HCT116 (cell line): ENCODE measurements around the gene CYRIA.

Experiments
- EZH2 ChIP-seq: fragments of 200-600 bp; sonication (generic); IDR thresholded peaks from 2 replicates; pipeline ENCODE4 v1.6.1; 2017; ENCODE audit warnings: antibody characterized with exemption, mixed run types
- POLR2A ChIP-seq: IDR thresholded peaks from 2 replicates; pipeline ENCODE4 v1.7.0; 2011; ENCODE audit warnings: borderline replicate concordance; ENCODE audit not compliant: insufficient read depth, insufficient read length; ENCODE audit errors: extremely low read depth
- POLR2AphosphoS5 ChIP-seq: IDR thresholded peaks from 2 replicates; pipeline ENCODE4 v1.6.1; 2011; ENCODE audit warnings: mild to moderate bottlenecking, low read depth, low read length, moderate library complexity
- SIN3A ChIP-seq: IDR thresholded peaks from 2 replicates; pipeline ENCODE4 v1.6.1; 2012; ENCODE audit warnings: low read depth
- SP1 ChIP-seq: IDR thresholded peaks from 2 replicates; pipeline ENCODE4 v1.6.1; 2012; ENCODE audit warnings: low read depth
- SRF ChIP-seq: IDR thresholded peaks from 2 replicates; pipeline ENCODE4 v1.6.1; 2012; ENCODE audit warnings: low read depth
- TF ChIP-seq, protein P1 (sequence below), 3 experiments: fragments of 200-600 bp in 1 of 3; sonication (generic) in 1 of 3; IDR thresholded peaks in 2 of 3; conservative IDR thresholded peaks in 1 of 3; 2 replicates each; pipeline ENCODE4 v1.5.1; 2012 to 2017; ENCODE audit warnings: low read depth in 2 of 3, low read length in 2 of 3, antibody characterized with exemption in 1 of 3, borderline replicate concordance in 1 of 3, control low read depth in 1 of 3, mild to moderate bottlenecking in 1 of 3, mixed read lengths in 1 of 3, mixed run types in 1 of 3, moderate library complexity in 1 of 3; ENCODE audit not compliant: insufficient read depth in 1 of 3

DNA sequence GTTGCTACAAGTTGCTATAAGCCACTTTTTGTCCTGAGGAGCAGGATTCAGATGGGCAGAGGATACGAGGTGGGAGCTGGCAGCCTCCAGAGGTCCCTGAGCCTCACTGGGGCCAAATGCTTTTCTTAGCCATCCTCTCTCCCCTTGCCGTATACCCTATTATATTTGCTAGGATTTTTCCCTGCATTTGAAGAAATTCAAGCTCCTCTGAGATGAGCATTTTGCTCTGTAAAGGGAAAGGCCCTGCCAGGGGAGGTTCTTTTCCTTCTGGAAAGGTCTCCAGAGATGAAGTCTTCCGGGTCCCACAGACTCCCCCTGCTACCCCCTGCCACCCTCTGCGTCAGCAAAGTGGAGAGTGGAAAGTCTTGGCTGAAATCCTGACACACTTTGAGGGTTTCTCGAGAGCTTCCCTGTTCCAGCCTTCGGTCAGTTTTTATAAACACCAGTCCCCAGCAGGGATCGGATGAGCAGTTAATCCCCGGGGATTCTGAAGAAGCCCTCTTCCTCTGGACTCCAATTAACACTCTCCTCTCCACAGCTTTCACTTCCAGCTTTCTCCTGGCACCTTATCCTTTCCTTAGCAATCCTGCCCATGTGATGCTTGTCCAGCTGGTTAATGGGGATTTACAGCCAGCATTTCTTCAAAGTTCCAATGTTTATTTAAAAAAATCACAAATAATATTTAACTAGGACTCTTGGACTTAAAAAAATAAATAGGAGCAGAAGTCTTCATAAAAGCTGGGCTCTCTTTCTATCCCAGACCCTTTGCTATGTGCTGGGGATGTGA lies 13.1 kb downstream of the CYRIA start:
- TF ChIP-seq, protein P1, sequence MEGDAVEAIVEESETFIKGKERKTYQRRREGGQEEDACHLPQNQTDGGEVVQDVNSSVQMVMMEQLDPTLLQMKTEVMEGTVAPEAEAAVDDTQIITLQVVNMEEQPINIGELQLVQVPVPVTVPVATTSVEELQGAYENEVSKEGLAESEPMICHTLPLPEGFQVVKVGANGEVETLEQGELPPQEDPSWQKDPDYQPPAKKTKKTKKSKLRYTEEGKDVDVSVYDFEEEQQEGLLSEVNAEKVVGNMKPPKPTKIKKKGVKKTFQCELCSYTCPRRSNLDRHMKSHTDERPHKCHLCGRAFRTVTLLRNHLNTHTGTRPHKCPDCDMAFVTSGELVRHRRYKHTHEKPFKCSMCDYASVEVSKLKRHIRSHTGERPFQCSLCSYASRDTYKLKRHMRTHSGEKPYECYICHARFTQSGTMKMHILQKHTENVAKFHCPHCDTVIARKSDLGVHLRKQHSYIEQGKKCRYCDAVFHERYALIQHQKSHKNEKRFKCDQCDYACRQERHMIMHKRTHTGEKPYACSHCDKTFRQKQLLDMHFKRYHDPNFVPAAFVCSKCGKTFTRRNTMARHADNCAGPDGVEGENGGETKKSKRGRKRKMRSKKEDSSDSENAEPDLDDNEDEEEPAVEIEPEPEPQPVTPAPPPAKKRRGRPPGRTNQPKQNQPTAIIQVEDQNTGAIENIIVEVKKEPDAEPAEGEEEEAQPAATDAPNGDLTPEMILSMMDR (IDR thresholded peaks at IDR 0.05 in 2 of 3, conservative IDR thresholded peaks at IDR 0.05 in 1 of 3; ENCODE audit: borderline replicate concordance in 1 of 3, insufficient read depth in 1 of 3, low read depth in 2 of 3, low read length in 2 of 3): no peak
- TF ChIP-seq POLR2A (no peak), POLR2AphosphoS5 (no peak), SP1 (no peak), SRF (no peak), SIN3A (no peak), EZH2 (no peak)
